NCI-H524 treated with DMSO at 0.1 percent for 48 hours (cell line): ENCODE data around the gene RNF13.

Experiments
- DNase-seq: peaks from one replicate; lab custom pipeline; 2025; lab: John Stamatoyannopoulos, UW

Gene RNF13

GRCh38 chr3:149812606-149813366 is at the start of gene RNF13:
RNF13 (plus strand) TSS chr3:149813215; CDS start chr3:149846027, 32,812 bp downstream.
- DNase-seq, result peak; percentile 87

DNA sequence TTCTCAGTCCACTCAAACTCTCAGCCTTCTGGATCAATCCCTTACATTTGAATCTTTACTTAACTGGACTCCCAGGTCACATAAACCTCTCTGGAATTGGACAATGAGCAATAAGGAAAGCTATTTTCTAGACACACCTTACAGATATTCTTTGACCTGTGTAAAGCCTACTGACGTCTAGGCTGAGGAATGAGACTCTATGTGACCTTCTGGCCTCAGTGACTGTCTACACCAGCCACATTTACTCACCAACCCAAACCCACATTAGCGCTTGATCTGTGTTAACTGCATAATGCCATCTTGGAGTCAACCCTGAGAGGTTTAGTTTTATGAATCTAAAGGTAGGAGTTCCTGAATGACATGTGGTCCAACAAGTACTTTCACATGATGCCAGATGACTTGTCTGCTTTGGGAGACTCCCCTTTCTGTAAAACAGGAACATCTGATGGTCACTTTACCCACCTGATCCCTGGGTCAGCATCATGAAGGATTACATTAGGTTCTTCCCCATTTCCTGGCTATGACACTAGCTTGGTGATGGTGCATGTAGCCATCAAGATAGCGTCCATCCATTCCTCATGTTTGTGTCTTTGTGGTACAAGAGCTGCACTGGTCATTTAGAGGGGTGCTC is 49.3 kb upstream of the RNF13 start:
- no peak for DNase-seq

DNA sequence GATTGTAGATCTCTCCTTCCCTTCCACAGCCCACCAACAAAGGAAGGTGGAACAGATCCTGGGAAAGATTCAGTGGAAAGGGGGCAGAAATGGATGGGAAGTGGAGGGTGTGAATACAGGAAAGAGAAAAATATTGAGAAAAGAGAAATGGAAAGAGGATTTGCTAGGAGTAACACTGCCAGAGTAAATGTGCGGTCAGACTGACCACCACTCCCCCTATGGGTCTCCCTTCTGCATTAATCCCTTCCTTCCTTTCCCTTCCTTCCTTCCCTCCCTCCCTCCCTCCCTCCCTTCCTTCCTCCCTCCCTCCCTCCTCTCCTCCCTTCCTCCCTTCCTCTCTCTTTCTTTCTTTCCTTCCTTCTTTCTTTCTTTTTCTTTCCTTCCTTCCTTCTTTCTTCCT is 48.7 kb upstream of the RNF13 start:
- DNase-seq, result no peak

DNA sequence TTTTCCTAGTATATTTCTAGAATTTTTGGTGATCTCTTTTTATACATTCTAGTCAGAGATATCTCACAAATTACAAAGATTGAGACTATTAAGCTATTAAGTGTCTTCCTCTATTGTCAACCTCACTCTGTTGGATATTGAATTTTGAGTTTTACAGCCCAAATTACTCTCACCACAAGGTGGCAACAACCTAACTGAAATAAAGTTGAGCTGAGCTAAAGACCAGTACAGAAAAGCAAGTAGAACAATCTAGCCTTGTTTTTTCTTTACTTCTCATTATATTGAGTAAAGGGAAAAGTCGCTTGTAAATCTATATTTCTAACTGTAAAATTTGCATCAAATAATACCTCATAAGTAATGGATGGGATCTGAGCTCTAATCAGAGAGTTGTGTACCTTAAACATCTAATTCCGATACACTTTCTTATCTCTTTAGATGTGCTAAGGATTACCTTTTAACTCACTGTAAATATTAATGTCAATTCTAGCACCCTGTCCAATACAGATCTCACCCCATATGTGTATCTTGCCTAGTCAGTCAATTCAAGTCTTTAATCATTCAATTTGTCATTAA is 47.2 kb upstream of the RNF13 start:
- DNase-seq, result no peak

DNA sequence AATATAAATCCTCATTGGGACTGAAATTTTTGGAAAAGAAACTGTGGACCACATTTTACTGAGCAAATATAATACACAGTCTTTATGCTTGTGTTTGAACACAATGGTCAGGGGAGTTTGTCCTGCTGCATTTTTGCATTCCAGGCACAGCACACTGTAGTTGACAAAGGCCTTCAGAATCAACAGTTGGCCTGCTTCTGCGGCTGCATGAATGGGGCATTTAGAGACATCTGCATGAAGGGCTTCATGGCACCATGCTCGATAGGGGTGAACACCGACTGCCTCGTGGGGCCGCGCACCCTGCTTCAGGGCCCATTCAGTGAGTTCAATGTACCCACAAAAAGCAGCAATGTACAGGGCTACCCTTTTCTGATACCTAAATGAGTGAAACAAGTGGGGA is 45.3 kb upstream of the RNF13 start:
- no peak for DNase-seq

GRCh38 chr3:149768704-149769103 is 44.3 kb upstream of the RNF13 start:
- DNase-seq, result no peak

GRCh38 chr3:149770246-149770645 is 42.8 kb upstream of the RNF13 start:
- no peak for DNase-seq

DNA sequence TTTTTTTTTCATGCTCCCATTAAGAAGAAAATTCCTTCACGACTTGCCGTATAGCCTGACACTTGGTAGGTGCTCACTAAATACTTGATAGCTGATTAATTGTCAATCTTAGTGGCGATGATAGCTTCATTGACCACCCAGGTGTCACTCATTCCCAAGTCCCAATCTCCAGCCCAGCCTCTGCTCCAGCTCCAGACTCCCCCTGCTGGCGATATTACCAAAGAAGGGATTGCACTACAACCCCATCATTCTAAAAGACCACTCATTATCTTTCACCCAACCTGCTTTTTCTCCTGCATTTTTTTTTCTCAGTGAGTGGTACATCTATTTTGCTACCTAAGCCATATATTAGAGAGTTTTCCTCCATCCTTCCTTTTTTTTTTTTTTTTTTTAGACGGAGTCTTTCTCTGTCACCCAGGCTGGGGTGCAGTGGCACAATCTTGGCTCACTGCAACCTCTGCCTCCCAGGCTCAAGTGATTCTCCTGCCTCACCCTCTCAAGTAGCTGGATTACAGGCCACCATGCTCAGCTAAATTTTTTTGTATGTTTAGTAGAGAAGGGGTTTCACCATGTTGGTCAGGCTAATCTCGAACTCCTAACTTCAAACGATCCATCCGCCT is 41.3 kb upstream of the RNF13 start:
- no peak for DNase-seq

DNA sequence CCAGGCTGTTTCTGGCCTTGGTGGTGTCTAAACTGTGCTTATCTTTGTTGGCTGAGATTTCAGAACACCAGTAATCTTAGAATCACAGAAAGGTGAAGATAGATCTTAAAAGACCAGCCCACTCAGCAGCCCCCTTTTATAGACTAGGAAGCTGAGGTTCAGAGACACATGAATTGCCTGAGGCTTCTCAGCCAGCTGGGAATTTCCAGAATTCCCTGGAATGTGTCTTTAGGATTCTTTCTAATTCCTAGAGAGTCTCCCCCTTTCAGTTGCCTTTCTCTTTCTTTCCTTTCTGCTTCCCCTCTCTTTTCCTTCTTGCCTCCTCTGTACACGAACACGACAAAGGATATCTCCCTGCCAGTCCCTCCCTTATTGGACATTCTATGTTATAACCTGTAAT is 40.2 kb upstream of the RNF13 start:
- no peak for DNase-seq

GRCh38 chr3:149776170-149776569 is 36.8 kb upstream of the RNF13 start:
- DNase-seq, result no peak

DNA sequence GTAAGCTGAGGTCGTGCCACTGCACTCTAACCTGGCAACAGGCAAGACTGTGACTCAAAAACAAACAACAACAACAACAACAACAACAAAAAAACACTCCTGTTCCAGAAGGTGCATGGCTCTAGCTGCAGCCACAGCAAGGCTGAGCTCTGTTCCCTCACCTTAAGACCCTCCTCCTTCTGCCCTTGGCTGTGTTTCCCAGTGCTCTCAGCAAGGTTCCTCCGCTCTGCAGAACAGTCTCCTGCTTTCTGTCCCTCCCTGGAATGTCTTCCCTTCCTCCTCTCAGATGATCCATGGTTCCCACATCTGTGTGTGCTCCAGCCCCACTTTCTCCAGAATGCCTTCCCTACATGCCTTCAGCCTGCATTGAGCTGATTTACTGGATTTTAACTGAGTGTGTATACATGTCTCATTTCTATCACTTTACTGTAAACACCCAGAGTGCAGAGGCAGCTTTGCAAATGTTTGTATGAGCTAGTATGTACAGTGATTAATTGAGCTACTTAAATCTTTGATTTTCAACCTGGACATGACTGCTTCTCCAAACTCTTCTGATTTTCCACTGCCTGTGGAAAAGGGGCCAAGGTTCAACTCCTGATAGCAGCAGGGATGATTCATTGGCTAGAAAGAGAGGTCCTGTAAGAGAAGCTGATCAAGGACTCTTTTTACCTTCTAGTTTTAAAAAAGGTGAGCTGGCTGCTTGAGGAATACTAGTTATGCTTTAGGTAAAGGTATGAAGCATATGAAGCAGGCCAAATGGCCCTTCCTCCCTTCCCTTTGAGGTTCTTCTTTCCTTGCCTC is 35.4 kb upstream of the RNF13 start:
- DNase-seq, result no peak

DNA sequence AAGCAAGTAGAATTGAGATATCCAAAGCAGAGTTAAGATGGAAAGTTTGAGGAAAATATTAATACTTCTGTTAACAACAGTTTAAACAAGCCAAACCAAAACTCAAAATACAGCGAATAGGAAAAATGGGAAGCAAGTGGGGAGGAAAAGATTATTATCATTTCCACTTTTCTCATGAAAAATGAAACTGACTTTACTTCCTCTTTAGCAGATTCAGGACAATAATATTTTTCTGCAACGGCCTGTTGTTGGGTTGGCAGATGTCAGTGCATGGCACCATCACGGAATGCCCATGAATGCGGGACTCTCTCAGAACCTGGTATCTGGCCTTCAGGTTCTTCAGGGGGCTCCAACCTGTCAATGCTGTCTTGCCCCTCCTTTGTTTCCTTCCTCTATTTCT is 31.8 kb upstream of the RNF13 start:
- DNase-seq, result no peak

DNA sequence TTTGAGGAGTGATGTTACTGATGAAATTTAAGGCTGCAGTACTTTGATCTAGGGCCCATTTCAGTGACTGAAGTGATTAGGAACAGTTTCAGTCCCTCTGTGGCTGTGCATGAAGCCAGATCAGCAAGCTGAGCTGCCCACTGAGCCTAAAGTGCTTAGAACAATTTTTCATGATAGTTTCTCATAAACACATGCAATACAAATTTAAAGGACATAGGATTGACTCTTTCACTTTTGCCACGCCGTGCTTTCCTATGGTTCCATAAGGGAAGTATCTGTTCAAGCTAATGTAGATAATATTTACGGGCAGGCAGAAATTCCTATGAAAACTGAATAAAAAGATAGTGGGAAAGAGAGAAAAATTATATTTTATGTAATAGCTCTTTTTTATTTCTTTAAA is 31.3 kb upstream of the RNF13 start:
- DNase-seq, result no peak

GRCh38 chr3:149783576-149783975 is 29.4 kb upstream of the RNF13 start:
- DNase-seq, result no peak

GRCh38 chr3:149784064-149784704 is 28.8 kb upstream of the RNF13 start:
- no peak for DNase-seq

DNA sequence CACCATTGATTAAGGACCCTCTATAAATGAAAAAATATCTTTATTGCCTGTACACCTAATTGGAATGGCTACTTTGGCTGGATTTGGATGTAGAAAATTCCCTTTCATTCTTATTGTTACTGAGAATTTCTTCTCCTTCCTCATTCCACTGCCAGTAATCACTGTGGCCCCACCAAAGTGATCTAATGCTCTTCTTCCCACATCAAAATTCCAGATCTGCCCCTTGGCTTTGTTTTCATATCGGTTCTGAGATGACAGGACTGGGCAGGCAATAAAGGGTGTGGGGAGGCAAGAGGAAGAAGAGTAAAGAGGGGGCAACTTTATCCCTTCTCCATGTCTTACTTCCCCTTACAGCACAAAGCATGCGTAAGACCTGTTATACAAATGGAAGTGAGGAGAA is 22.7 kb upstream of the RNF13 start:
- no peak for DNase-seq

GRCh38 chr3:149790698-149791097 is 22.3 kb upstream of the RNF13 start:
- DNase-seq, result no peak

GRCh38 chr3:149792452-149793270 is 20.4 kb upstream of the RNF13 start, which contains the start of gene ANKUB1:
ANKUB1 (minus strand) TSS chr3:149792554; CDS start chr3:149792366, 188 bp downstream.
- no peak for DNase-seq

- DNase-seq, result no peak
These were observed 17.0 kb upstream of the RNF13 start for GRCh38 chr3:149796026-149796425.

GRCh38 chr3:149800693-149801092 is 12.3 kb upstream of the RNF13 start:
- no peak for DNase-seq

- no peak for DNase-seq
These were observed 11.8 kb upstream of the RNF13 start for GRCh38 chr3:149801195-149801594.
